Right lobe of liver (tissue), 4 donors: ENCODE data around the gene CDH4.

Experiments
- CTCF ChIP-seq, 4 donors: fragments of 200-600 bp in 3 of 4; fragments of 450-650 bp in 1 of 4; IDR thresholded peaks; one replicate each; pipeline versions ENCODE4 v1.5.1 to v1.8.0; 2016 to 2022; ENCODE audit warnings: antibody characterized with exemption in 4 of 4, mild to moderate bottlenecking in 2 of 4
- POLR2A ChIP-seq: fragments of 450-650 bp; IDR thresholded peaks from one replicate; pipeline ENCODE4 v1.6.1; 2017; ENCODE audit warnings: antibody characterized with exemption, mild to moderate bottlenecking
- donor health status: DM: no; HTN: no; CAD: no.
- donor health status: DM: no; HTN: no; CAD: no.
- donor health status: DM: no; HTN: yes; CAD: no.

- no peak for TF ChIP-seq POLR2A
- no peak for TF ChIP-seq CTCF (IDR thresholded peaks at IDR 0.05)
These were observed 448.6 kb downstream of the CDH4 start for GRCh38 chr20:61700595-61701140.
